Coronary artery (tissue), 2 donors: ENCODE results near the gene GALR2.

Experiments
- DNase-seq: peaks from one replicate; pipeline ENCODE4 v3.0.0-alpha.2; 2017; ENCODE audit warnings: low spot score
- H3K27ac ChIP-seq, 2 donors: fragments of 200-600 bp; sonication (generic); one replicate each; pipeline ENCODE4 v1.5.1; 2016 to 2019
- H3K4me3 ChIP-seq: fragments of 200-600 bp; sonication (generic); 2 replicates; pipeline ENCODE4 v1.5.1; 2016; ENCODE audit warnings: mild to moderate bottlenecking, moderate library complexity
- TF ChIP-seq, protein P1 (sequence below): fragments of 200-600 bp; sonication (generic); IDR thresholded peaks from one replicate; pipeline ENCODE4 v1.5.1; 2019; ENCODE audit warnings: antibody characterized with exemption

Gene GALR2

GRCh38 chr17:76046064-76046463 lies 28.5 kb upstream of the GALR2 start:
- TF ChIP-seq, protein P1, sequence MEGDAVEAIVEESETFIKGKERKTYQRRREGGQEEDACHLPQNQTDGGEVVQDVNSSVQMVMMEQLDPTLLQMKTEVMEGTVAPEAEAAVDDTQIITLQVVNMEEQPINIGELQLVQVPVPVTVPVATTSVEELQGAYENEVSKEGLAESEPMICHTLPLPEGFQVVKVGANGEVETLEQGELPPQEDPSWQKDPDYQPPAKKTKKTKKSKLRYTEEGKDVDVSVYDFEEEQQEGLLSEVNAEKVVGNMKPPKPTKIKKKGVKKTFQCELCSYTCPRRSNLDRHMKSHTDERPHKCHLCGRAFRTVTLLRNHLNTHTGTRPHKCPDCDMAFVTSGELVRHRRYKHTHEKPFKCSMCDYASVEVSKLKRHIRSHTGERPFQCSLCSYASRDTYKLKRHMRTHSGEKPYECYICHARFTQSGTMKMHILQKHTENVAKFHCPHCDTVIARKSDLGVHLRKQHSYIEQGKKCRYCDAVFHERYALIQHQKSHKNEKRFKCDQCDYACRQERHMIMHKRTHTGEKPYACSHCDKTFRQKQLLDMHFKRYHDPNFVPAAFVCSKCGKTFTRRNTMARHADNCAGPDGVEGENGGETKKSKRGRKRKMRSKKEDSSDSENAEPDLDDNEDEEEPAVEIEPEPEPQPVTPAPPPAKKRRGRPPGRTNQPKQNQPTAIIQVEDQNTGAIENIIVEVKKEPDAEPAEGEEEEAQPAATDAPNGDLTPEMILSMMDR = no peak
- no peak for DNase-seq
- Histone ChIP-seq H3K27ac (no peak overlapping the region), H3K4me3 (no peak overlapping the region)

- no peak overlapping the region for H3K4me3 ChIP-seq
- no peak for DNase-seq
- TF ChIP-seq, protein P1 = no peak
- H3K27ac ChIP-seq = no peak overlapping the region
These were observed 26.5 kb upstream of the GALR2 start for GRCh38 chr17:76048025-76048605.

DNA sequence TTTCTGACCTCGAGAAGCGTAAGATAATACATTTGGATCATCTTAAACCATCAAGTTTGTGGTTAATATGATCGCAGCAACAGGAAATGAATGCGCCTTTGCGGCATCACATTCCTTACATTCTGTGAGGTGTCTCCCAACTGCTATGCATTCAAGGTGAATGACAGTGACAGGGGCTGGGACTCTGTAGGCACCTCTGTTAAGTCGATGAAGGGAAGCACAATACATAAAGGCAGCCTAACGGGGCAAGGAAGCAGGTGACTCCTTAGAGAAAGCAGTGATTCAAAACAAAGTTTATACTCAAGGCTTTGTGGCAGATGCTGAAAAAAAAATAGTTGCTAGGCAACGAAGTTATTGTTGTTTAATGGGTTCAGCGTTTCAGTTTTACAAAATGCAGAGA lies 25.9 kb upstream of the GALR2 start:
- H3K4me3 ChIP-seq = no peak overlapping the region
- DNase-seq = no peak
- TF ChIP-seq, protein P1 = no peak
- no peak overlapping the region for H3K27ac ChIP-seq

- no peak for DNase-seq
- no peak overlapping the region for H3K27ac ChIP-seq
- H3K4me3 ChIP-seq = no peak overlapping the region
- TF ChIP-seq, protein P1 = no peak
These were observed 25.3 kb upstream of the GALR2 start for GRCh38 chr17:76049239-76049638.

GRCh38 chr17:76049836-76050537 lies 24.6 kb upstream of the GALR2 start:
- Histone ChIP-seq H3K27ac (no peak overlapping the region), H3K4me3 (no peak overlapping the region)
- TF ChIP-seq, protein P1 = no peak
- DNase-seq = no peak

GRCh38 chr17:76050538-76051467 lies 23.8 kb upstream of the GALR2 start:
- DNase-seq = no peak
- Histone ChIP-seq H3K4me3 (no peak overlapping the region), H3K27ac (no peak overlapping the region)
- TF ChIP-seq, protein P1 = no peak
